Measurements from ENCODE around the gene CDYL2. TPM values are rescaled to one million over a fixed set of nuclear protein-coding genes. Genes with fewer than 3 reads are reported as not detected.

Gene CDYL2
- total RNA-seq, 1 donor from 2014 or later: 26.5 TPM

GRCh38 chr16:80639636-80640035, 164.8 kb downstream of the CDYL2 start:
- no peak overlapping the region for H2AFZ ChIP-seq (ENCODE audit: low read depth, low read length)
- H3K36me3 Mint-ChIP-seq (ENCODE audit: low read depth, unreplicated experiment): peaks cover 9% of the 10 kb centered on the region
- DNase-seq (ENCODE audit: low read depth) (no peak), FAIRE-seq (no peak)
- H3K4me2 ChIP-seq (ENCODE audit: low read length): no peak overlapping the region
- H3K27me3 Mint-ChIP-seq (ENCODE audit: low read depth, unreplicated experiment): no peaks in the 10 kb centered on the region
- TF ChIP-seq, protein P1, sequence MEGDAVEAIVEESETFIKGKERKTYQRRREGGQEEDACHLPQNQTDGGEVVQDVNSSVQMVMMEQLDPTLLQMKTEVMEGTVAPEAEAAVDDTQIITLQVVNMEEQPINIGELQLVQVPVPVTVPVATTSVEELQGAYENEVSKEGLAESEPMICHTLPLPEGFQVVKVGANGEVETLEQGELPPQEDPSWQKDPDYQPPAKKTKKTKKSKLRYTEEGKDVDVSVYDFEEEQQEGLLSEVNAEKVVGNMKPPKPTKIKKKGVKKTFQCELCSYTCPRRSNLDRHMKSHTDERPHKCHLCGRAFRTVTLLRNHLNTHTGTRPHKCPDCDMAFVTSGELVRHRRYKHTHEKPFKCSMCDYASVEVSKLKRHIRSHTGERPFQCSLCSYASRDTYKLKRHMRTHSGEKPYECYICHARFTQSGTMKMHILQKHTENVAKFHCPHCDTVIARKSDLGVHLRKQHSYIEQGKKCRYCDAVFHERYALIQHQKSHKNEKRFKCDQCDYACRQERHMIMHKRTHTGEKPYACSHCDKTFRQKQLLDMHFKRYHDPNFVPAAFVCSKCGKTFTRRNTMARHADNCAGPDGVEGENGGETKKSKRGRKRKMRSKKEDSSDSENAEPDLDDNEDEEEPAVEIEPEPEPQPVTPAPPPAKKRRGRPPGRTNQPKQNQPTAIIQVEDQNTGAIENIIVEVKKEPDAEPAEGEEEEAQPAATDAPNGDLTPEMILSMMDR (IDR thresholded peaks at IDR 0.05; ENCODE audit: insufficient read depth, low read depth, low read length): no peak
- TF ChIP-seq EZH2 (IDR thresholded peaks at IDR 0.05; ENCODE audit: insufficient read depth, low read length): no peak
- no peaks in the 10 kb centered on the region for H3K4me1 Mint-ChIP-seq (ENCODE audit: low read depth, unreplicated experiment)
- H3K27ac Mint-ChIP-seq (ENCODE audit: unreplicated experiment): no peak overlapping the region
- no peak overlapping the region for H3K4me3 Mint-ChIP-seq (ENCODE audit: unreplicated experiment)
- no peaks in the 10 kb centered on the region for H3K27me3 ChIP-seq (ENCODE audit: insufficient read depth, low read length)
- H3K27ac ChIP-seq (ENCODE audit: low read depth, low read length): no peak overlapping the region
- no peaks in the 10 kb centered on the region for H3K9me3 ChIP-seq (ENCODE audit: insufficient read depth, low read depth, low read length)
- H3K4me1 ChIP-seq (ENCODE audit: insufficient read depth, low read length): no peaks in the 10 kb centered on the region
- peaks cover 5% of the 10 kb centered on the region for H4K20me1 ChIP-seq (ENCODE audit: insufficient read depth, low read length)
- H3K9me3 Mint-ChIP-seq (ENCODE audit: unreplicated experiment): peaks cover 17% of the 10 kb centered on the region
- no peak overlapping the region for H3K9ac ChIP-seq (ENCODE audit: low read length)
- no peaks in the 10 kb centered on the region for H3K36me3 ChIP-seq (ENCODE audit: insufficient read depth, low read length)
- no peak overlapping the region for H3K4me3 ChIP-seq (ENCODE audit: insufficient read depth, low read depth, low read length)
- no peaks in the 10 kb centered on the region for H3K79me2 ChIP-seq (ENCODE audit: insufficient read depth, low read length)

GRCh38 chr16:80637621-80638020, 166.8 kb downstream of the CDYL2 start:
- Histone ChIP-seq H3K4me2 (ENCODE audit: low read length) (no peak overlapping the region), H3K27ac (ENCODE audit: low read depth, low read length) (no peak overlapping the region), H3K36me3 (ENCODE audit: insufficient read depth, low read length) (no peaks in the 10 kb centered on the region), H3K79me2 (ENCODE audit: insufficient read depth, low read length) (no peaks in the 10 kb centered on the region), H3K4me3 (ENCODE audit: insufficient read depth, low read depth, low read length) (no peak overlapping the region), H3K9me3 (ENCODE audit: insufficient read depth, low read depth, low read length) (no peaks in the 10 kb centered on the region), H2AFZ (ENCODE audit: low read depth, low read length) (no peak overlapping the region), H3K27me3 (ENCODE audit: insufficient read depth, low read length) (no peaks in the 10 kb centered on the region), H4K20me1 (ENCODE audit: insufficient read depth, low read length) (peaks cover 13% of the 10 kb centered on the region), H3K9ac (ENCODE audit: low read length) (no peak overlapping the region), H3K4me1 (ENCODE audit: insufficient read depth, low read length) (no peaks in the 10 kb centered on the region)
- Mint-ChIP-seq H3K4me1 (ENCODE audit: low read depth, unreplicated experiment) (no peaks in the 10 kb centered on the region), H3K4me3 (ENCODE audit: unreplicated experiment) (no peak overlapping the region), H3K36me3 (ENCODE audit: low read depth, unreplicated experiment) (peaks cover 4% of the 10 kb centered on the region), H3K27ac (ENCODE audit: unreplicated experiment) (no peak overlapping the region), H3K9me3 (ENCODE audit: unreplicated experiment) (peaks cover 8% of the 10 kb centered on the region), H3K27me3 (ENCODE audit: low read depth, unreplicated experiment) (no peaks in the 10 kb centered on the region)
- FAIRE-seq: no peak
- DNase-seq (ENCODE audit: low read depth): no peak
- TF ChIP-seq, protein P1 (IDR thresholded peaks at IDR 0.05; ENCODE audit: insufficient read depth, low read depth, low read length): no peak
- TF ChIP-seq EZH2 (IDR thresholded peaks at IDR 0.05; ENCODE audit: insufficient read depth, low read length): no peak

- Histone ChIP-seq H2AFZ (ENCODE audit: low read depth, low read length) (no peak overlapping the region), H3K27ac (ENCODE audit: low read depth, low read length) (no peak overlapping the region), H3K4me1 (ENCODE audit: insufficient read depth, low read length) (no peaks in the 10 kb centered on the region), H3K9ac (ENCODE audit: low read length) (no peak overlapping the region), H3K27me3 (ENCODE audit: insufficient read depth, low read length) (no peaks in the 10 kb centered on the region), H3K4me3 (ENCODE audit: insufficient read depth, low read depth, low read length) (no peak overlapping the region), H3K9me3 (ENCODE audit: insufficient read depth, low read depth, low read length) (no peaks in the 10 kb centered on the region), H3K79me2 (ENCODE audit: insufficient read depth, low read length) (no peaks in the 10 kb centered on the region), H3K4me2 (ENCODE audit: low read length) (no peak overlapping the region), H4K20me1 (ENCODE audit: insufficient read depth, low read length) (peaks cover 8% of the 10 kb centered on the region), H3K36me3 (ENCODE audit: insufficient read depth, low read length) (no peaks in the 10 kb centered on the region)
- Mint-ChIP-seq H3K4me3 (ENCODE audit: unreplicated experiment) (no peak overlapping the region), H3K9me3 (ENCODE audit: unreplicated experiment) (peaks cover 11% of the 10 kb centered on the region), H3K27ac (ENCODE audit: unreplicated experiment) (no peak overlapping the region), H3K27me3 (ENCODE audit: low read depth, unreplicated experiment) (no peaks in the 10 kb centered on the region), H3K4me1 (ENCODE audit: low read depth, unreplicated experiment) (no peaks in the 10 kb centered on the region), H3K36me3 (ENCODE audit: low read depth, unreplicated experiment) (peaks cover 10% of the 10 kb centered on the region)
- DNase-seq (ENCODE audit: low read depth): peak; percentile 79
- FAIRE-seq: no peak
- TF ChIP-seq, protein P1 (IDR thresholded peaks at IDR 0.05; ENCODE audit: insufficient read depth, low read depth, low read length): no peak
- TF ChIP-seq EZH2 (IDR thresholded peaks at IDR 0.05; ENCODE audit: insufficient read depth, low read length): no peak
These were observed 172.8 kb downstream of the CDYL2 start for GRCh38 chr16:80631581-80631980.
